Measurements from ENCODE around the gene EBF4. TPM values are rescaled to one million over a fixed set of nuclear protein-coding genes. Genes with fewer than 3 reads are reported as not detected.

EBF4 gene
- polyA plus RNA-seq, 1 donor: 9.0 TPM

DNA sequence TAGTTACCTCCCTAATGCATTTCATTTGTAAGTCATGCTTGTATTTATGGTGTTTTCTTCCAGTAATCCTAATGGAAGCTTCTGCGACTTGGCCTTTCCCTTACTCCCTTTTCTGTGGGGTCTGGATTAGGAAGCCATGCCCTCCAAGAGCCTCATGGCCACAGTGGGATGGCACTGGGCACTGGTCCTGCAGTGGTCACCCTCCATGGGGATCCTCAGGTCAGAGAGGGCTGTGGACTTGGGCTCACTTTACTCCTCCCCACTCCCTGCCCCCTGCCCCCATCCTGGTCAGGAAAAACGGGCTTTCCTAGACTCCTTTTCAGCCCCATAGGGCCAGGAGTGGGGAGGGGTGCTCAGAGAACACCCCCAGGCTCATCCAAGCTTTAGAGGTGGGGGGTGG is 49.9 kb downstream of the EBF4 start:
- DNase-seq (ENCODE audit: low read depth): no peak

GRCh38 chr20:2742934-2743559 is 50.5 kb downstream of the EBF4 start:
- no peak for DNase-seq (ENCODE audit: low read depth)

GRCh38 chr20:2745060-2745910 is 52.7 kb downstream of the EBF4 start:
- DNase-seq (ENCODE audit: low read depth): no peak

DNA sequence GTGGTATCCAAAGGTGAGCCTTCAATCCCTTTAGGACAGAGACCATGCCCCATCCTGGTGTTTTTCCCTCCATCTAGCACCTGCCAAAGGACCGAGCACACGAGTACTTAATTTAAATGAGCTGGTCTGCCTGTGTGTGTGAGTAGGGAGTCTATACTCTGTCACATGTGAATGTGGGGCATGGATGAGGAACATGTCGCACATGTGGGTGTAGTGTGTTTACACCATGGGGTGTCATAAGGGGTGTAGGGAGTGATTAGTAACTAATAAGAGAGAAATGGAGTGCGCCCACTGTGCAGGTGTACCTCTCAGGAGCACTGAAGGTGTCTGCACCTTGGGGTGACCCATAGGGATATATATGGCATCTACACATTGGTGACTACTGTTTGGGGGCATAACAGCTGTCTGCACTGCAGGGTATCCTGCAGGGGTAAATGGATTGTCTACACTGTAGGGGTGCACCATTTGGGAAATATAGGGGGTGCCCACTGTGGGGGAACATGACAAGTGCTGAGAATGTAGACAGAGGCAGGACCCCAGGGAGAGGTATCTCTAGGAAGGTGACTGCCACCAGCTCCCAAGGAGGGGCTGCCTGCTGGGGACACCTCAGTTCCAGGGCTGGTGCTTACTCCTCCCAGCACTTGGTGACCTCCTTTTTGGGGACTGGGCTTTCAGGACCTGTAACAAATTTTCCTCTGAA is 53.5 kb downstream of the EBF4 start:
- no peak for DNase-seq (ENCODE audit: low read depth)

- DNase-seq (ENCODE audit: low read depth): no peak
Measured at GRCh38 chr20:2746636-2747265, 54.2 kb downstream of the EBF4 start.

DNA sequence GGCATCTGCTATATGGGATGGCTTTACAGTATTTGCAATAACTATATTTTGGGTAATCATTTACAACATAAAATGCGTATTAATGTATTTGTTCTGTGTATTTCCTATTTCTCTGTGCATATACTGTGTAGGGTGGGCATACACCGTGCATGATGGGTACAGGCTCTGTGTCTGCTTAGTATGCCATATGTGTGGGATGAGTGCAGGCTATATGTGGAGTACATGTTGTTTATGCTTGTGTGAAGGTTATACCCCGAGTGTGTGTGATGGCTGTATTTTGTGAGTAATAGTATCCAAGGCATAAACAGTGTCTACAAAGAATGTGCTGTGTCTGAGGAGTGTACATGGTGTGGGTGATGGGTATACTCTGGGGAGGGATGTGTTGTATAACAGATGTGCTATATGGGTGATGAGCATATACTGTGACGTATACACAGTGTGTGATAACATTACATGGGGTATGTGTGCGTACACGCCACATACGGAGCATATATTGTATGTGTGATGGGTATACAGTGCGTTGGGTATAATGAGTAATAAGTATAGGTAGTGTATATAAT is 55.2 kb downstream of the EBF4 start:
- DNase-seq (ENCODE audit: low read depth): no peak

DNA sequence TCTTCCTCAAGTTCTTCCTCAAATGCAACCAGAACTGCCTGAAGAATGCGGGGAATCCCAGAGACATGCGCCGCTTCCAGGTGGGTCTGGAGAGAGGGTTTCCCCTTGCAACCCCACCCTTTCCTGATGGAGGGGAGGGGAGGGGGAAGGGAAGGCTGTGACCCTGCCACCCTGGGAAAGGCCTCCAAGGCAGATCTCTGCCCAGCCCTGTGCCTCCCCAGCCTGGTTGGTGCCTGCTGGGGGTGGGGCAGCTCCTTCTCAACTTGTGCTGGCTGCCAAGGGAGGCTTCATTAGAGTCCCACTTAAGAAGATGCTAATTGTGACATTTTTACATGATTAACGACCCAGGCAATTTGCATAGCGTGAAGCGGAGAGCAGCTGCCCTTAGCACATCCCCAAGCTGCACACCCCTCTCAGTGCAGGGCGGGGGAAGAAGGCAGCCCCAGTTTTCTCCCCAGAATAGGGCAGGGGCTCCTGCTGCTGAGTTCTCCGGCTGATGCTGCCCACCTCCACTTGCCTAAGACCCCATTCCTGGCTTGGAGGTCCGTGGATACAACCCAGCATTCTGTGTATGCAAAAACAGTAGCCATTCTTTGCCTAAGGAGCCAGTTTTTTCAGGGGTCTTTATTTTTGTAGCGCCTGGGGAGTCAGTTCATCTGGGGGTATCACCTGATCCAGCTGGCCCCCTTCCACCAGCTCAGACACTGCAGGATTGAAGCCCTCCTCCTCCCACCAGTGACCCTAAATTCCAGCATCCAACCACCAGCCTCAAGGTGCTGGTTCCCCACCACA is 56.2 kb downstream of the EBF4 start:
- DNase-seq (ENCODE audit: low read depth): no peak

DNA sequence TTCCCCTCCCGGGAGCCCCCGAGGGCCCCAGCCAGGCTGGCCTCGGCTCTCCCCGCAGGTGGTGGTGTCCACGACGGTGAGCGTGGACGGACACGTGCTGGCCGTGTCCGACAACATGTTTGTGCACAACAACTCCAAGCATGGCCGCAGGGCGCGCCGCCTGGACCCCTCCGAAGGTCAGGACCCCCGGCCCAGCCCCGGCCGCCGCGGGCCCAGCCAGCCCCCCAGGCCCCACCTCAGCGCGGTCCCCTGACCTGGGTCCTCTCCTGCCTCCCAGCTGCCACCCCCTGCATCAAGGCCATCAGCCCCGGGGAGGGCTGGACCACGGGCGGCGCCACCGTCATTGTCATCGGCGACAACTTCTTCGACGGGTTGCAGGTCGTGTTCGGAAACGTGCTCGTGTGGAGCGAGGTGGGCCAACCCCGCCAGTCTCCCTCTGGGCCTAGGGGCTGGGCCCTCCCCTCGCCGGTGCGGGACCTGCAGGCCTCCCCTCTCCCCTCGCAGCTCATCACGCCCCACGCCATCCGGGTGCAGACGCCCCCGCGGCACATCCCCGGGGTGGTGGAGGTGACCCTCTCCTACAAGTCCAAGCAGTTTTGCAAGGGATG is 56.9 kb downstream of the EBF4 start:
- DNase-seq (ENCODE audit: low read depth): no peak

- no peak for DNase-seq (ENCODE audit: low read depth)
Measured at GRCh38 chr20:2749951-2750490, 57.4 kb downstream of the EBF4 start.

GRCh38 chr20:2750491-2751251 is 58.1 kb downstream of the EBF4 start:
- DNase-seq (ENCODE audit: low read depth): no peak

DNA sequence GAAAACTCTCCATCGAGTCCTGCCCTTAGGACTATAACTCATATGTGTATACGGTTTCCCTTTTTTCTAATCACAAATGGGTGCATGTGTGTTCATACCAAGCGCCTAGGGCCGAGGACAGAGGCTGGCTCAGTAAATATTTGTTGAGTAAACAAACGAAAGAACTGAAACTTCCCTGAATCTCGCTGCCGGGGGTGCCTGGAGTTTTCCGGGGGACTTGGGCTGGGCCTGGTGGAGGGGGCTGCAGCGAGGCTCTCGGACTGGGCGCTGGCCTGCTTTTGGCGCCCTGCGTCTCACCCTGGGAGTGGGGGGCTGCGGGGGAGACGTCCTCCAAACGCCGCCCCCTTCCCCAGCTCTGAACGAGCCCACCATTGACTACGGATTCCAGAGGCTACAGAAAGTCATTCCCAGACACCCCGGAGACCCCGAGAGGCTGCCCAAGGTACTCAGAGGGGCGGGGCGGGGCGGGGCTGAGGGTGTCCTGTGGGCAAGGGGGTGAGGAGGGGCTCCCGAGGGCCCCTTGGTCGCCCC is 58.8 kb downstream of the EBF4 start:
- no peak for DNase-seq (ENCODE audit: low read depth)

- no peak for DNase-seq (ENCODE audit: low read depth)
Measured at GRCh38 chr20:2751878-2752566, 59.4 kb downstream of the EBF4 start.

DNA sequence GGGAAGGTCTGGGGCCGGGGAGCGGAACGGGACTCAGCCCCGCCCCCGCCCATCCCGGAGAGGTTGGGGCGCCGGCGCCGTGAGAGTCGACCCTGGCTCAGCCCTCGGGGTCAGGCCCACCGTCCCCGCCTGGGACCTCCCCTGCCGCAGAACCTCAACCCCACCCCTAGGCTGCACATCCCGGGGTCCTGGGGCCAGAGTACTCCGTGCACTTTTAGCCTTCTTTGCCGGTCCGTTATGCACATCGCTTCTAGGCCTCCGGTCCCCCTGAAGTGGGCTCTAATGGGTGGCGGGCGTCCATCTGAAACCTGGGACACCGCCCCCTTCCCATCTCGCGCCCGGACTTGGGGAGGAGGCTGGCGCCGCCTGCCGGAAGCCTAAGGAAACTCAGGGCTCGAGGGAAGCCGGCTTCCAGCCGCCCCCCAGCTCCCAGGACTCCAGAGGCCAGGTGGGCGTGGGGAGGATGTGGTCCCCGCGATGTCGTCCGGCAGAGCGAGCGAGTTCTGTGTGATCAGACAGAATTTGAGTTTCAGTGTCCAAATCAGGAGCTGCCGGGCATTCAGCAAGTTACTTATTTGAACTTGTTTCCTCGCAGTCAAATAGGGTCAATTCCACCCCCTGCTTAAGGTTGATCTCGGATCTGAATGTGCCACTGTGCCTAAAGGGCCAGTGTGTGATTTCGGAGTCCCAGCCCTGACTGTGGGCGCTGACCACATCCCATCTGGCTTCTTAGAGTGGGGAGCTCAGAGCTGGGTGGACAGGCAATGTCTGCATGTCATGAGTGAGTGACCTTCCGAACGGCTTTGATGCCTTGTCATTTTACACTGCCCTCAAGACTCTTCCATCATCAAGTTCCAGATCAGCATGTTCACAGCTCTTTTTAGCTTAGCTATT is 60.2 kb downstream of the EBF4 start:
- no peak for DNase-seq (ENCODE audit: low read depth)

GRCh38 chr20:2753461-2754040 is 61.0 kb downstream of the EBF4 start:
- DNase-seq (ENCODE audit: low read depth): no peak

- DNase-seq (ENCODE audit: low read depth): no peak
Measured at GRCh38 chr20:2754424-2754823, 61.8 kb downstream of the EBF4 start.

DNA sequence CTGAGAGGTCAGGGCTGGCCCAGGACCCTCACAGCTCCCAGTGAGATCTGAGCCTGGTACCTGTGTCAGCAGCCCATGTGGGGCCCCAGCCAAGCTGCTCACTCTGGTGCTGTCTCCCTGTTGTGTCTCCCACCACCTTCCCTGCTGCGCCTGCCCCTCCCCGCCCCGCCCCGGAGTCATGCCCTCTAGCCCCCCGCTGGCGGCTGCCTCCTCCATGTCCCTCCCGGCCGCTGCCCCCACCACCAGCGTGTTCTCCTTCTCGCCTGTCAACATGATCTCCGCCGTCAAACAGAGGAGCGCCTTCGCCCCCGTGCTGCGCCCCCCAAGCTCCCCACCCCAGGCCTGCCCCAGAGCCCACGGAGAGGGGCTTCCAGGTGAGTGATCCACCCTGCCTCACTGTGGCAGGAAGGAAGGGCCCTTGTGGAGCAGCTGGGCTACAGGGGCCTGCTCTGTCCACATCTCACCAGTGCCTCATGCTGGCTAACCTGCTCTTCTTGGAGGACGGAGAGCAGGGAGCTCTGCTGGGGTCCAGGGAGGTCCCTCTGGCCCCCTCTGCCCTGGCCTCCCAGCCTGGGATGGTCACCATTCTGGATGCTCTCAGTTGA is 63.0 kb downstream of the EBF4 start:
- no peak for DNase-seq (ENCODE audit: low read depth)

DNA sequence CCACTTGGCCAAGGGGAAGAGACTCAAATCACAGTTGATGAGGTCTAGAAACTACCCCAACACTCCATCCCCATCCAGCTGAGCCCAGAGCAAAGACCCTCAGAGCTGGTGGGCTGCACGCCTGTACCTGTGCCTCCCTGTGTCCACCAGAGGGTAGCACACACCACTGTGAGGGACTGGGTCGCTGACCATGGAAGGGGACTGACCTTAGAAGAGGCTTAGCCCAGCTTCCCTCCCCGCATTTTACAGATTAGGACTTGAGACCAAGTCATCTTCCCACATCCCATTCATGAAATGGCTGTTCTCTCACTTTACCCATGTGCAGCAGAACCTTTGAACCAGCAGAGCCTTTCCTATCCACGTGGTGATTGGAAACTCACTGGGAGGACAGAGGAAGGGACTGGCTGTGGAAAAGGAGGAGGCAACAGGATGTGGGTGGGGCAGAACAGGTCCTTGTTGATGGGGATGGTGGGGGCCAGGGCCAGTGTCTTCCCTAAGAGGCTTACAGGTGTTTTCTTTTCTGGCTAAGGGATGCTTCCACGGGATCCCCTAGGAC is 63.6 kb downstream of the EBF4 start:
- DNase-seq (ENCODE audit: low read depth): no peak
